HG02870 (cell line): Measurements from ENCODE around the gene KIAA0753.
A peak's percentile ranks its signal among the peaks of the same experiment; 100 is the strongest.

Source experiments
- ATAC-seq: cut with Tn5 transposase; IDR thresholded peaks from one replicate; pipeline ENCODE4 v1.9.1; 2021; ENCODE audit warnings: mild to moderate bottlenecking, moderate library complexity; ENCODE audit not compliant: unreplicated experiment

KIAA0753 gene

GRCh38 chr17:6643451-6644125 is 3.1 kb upstream of the KIAA0753 start:
- ATAC-seq: no peak

- ATAC-seq: no peak
These were observed 2.1 kb upstream of the KIAA0753 start for GRCh38 chr17:6642592-6642991.

- no peak for ATAC-seq
These were observed 844 bp upstream of the KIAA0753 start for GRCh38 chr17:6641247-6641863.

GRCh38 chr17:6639586-6640535 is 650 bp downstream of the KIAA0753 start:
- peak; percentile 14 for ATAC-seq

- ATAC-seq: no peak
These were observed 1.4 kb downstream of the KIAA0753 start for GRCh38 chr17:6639014-6639585.

GRCh38 chr17:6638046-6638908 is 2.2 kb downstream of the KIAA0753 start:
- no peak for ATAC-seq

- ATAC-seq: no peak
These were observed 3.1 kb downstream of the KIAA0753 start for GRCh38 chr17:6637458-6637840.

GRCh38 chr17:6636616-6637457 is 3.7 kb downstream of the KIAA0753 start:
- ATAC-seq: no peak

- no peak for ATAC-seq
These were observed 4.4 kb downstream of the KIAA0753 start for GRCh38 chr17:6636105-6636504.

- ATAC-seq: no peak
These were observed 7.2 kb downstream of the KIAA0753 start for GRCh38 chr17:6633263-6633662.

GRCh38 chr17:6632530-6632929 is 8.0 kb downstream of the KIAA0753 start:
- ATAC-seq: no peak

GRCh38 chr17:6630390-6630789 is 10.1 kb downstream of the KIAA0753 start:
- no peak for ATAC-seq

- ATAC-seq: no peak
These were observed 13.5 kb downstream of the KIAA0753 start for GRCh38 chr17:6627019-6627418.

- ATAC-seq: no peak
These were observed 13.9 kb downstream of the KIAA0753 start for GRCh38 chr17:6626616-6627015.

GRCh38 chr17:6623941-6624340 is 16.6 kb downstream of the KIAA0753 start:
- ATAC-seq: no peak

- ATAC-seq: no peak
These were observed 29.3 kb downstream of the KIAA0753 start for GRCh38 chr17:6611231-6611630.

GRCh38 chr17:6610011-6610410 is 30.5 kb downstream of the KIAA0753 start:
- ATAC-seq: no peak

- ATAC-seq: no peak
These were observed 32.2 kb downstream of the KIAA0753 start for GRCh38 chr17:6608321-6608720.

GRCh38 chr17:6605142-6605541 is 35.4 kb downstream of the KIAA0753 start:
- no peak for ATAC-seq
